ENCODE measurements around the gene IL32.

The IL32 gene

GRCh38 chr16:3063625-3064386 lies 1.6 kb upstream of the IL32 start:
- Histone ChIP-seq H3K9me3 (ENCODE audit: control insufficient read depth, insufficient read depth, low read depth, low read length) (no peaks in the 10 kb centered on the region), H3K27ac (ENCODE audit: extremely low read depth, low read depth, low read length) (no peak overlapping the region), H3K4me3 (ENCODE audit: low read depth, low read length) (no peak overlapping the region), H3K4me1 (ENCODE audit: control insufficient read depth, insufficient read depth, low read length) (peaks cover 3% of the 10 kb centered on the region; the same call in 1 of the 2 replicates), H3K36me3 (ENCODE audit: control insufficient read depth in 2 of 2, insufficient read depth in 1 of 2, low read length in 2 of 2) (no peaks in the 10 kb centered on the region)
- TF ChIP-seq ZNF335 (tag by site-specific recombination; conservative IDR thresholded peaks at IDR 0.05) (peak; percentile 39; the same call in 1 of the 2 replicates), GFI1B (tag by site-specific recombination; IDR thresholded peaks at IDR 0.05) (no peak)
- CTCF ChIA-PET: interaction anchor here (1.1 to 2.0 kb wide), 5 partner anchors 14 to 68 kb away, joined by 3 to 11 read pairs (median 7); no protein-coding TSS in a partner anchor
- POLR2A ChIA-PET: no interaction called here

GRCh38 chr16:3065742-3066439 lies 451 bp downstream of the IL32 start:
- Histone ChIP-seq H3K9me3 (ENCODE audit: control insufficient read depth, insufficient read depth, low read depth, low read length) (no peaks in the 10 kb centered on the region), H3K27ac (ENCODE audit: extremely low read depth, low read depth, low read length) (no peak overlapping the region), H3K4me1 (ENCODE audit: control insufficient read depth, insufficient read depth, low read length) (no peaks in the 10 kb centered on the region), H3K4me3 (ENCODE audit: low read depth, low read length) (no peak overlapping the region), H3K36me3 (ENCODE audit: control insufficient read depth in 2 of 2, insufficient read depth in 1 of 2, low read length in 2 of 2) (no peaks in the 10 kb centered on the region)
- ChIA-PET CTCF (interaction anchor here (0.6 to 1.5 kb wide), 3 partner anchors 9 to 106 kb away, joined by 3 read pairs; no protein-coding TSS in a partner anchor), POLR2A (interaction anchor here (0.6 kb wide), 2 partner anchors 10 to 70 kb away, joined by 3 to 6 read pairs; no protein-coding TSS in a partner anchor)
- TF ChIP-seq ZFP69B (tag by site-specific recombination; IDR thresholded peaks at IDR 0.05) (no peak), ZNF335 (tag by site-specific recombination; conservative IDR thresholded peaks at IDR 0.05) (peak; percentile 45; the same call in 1 of the 2 replicates), ZNF23 (tag by site-specific recombination; IDR thresholded peaks at IDR 0.05; ENCODE audit: borderline replicate concordance) (no peak), ZBTB8A (tag by site-specific recombination; IDR thresholded peaks at IDR 0.05) (peak; percentile 41; the same call in 1 of the 2 replicates)

GRCh38 chr16:3066440-3066748 lies 954 bp downstream of the IL32 start:
- Histone ChIP-seq H3K4me3 (ENCODE audit: low read depth, low read length) (no peak overlapping the region), H3K36me3 (ENCODE audit: control insufficient read depth in 2 of 2, insufficient read depth in 1 of 2, low read length in 2 of 2) (no peaks in the 10 kb centered on the region), H3K9me3 (ENCODE audit: control insufficient read depth, insufficient read depth, low read depth, low read length) (no peaks in the 10 kb centered on the region), H3K27ac (ENCODE audit: extremely low read depth, low read depth, low read length) (no peak overlapping the region), H3K4me1 (ENCODE audit: control insufficient read depth, insufficient read depth, low read length) (no peaks in the 10 kb centered on the region)
- ChIA-PET CTCF (interaction anchor here (0.6 to 1.5 kb wide), 3 partner anchors 9 to 63 kb away, joined by 3 read pairs; no protein-coding TSS in a partner anchor), POLR2A (no interaction called here)
- TF ChIP-seq KLF10 (tag by site-specific recombination; IDR thresholded peaks at IDR 0.05) (no peak), ZNF23 (tag by site-specific recombination; IDR thresholded peaks at IDR 0.05; ENCODE audit: borderline replicate concordance) (no peak), ZNF629 (tag by site-specific recombination; IDR thresholded peaks at IDR 0.05) (no peak), HOXD13 (CRISPR knock-in tag; IDR thresholded peaks at IDR 0.05; ENCODE audit: borderline replicate concordance) (no peak), ZNF580 (tag by site-specific recombination; IDR thresholded peaks at IDR 0.05) (no peak), WT1 (tag by site-specific recombination; IDR thresholded peaks at IDR 0.05) (no peak), CTCF (tag by site-specific recombination; IDR thresholded peaks at IDR 0.05) (no peak), ZBTB17 (tag by site-specific recombination; IDR thresholded peaks at IDR 0.05) (no peak), ZNF214 (tag by site-specific recombination; IDR thresholded peaks at IDR 0.05; ENCODE audit: borderline replicate concordance) (no peak), KLF1 (tag by site-specific recombination; IDR thresholded peaks at IDR 0.05) (no peak), ZNF175 (tag by site-specific recombination; IDR thresholded peaks at IDR 0.05) (no peak)
- TF ChIP-seq, protein P1, sequence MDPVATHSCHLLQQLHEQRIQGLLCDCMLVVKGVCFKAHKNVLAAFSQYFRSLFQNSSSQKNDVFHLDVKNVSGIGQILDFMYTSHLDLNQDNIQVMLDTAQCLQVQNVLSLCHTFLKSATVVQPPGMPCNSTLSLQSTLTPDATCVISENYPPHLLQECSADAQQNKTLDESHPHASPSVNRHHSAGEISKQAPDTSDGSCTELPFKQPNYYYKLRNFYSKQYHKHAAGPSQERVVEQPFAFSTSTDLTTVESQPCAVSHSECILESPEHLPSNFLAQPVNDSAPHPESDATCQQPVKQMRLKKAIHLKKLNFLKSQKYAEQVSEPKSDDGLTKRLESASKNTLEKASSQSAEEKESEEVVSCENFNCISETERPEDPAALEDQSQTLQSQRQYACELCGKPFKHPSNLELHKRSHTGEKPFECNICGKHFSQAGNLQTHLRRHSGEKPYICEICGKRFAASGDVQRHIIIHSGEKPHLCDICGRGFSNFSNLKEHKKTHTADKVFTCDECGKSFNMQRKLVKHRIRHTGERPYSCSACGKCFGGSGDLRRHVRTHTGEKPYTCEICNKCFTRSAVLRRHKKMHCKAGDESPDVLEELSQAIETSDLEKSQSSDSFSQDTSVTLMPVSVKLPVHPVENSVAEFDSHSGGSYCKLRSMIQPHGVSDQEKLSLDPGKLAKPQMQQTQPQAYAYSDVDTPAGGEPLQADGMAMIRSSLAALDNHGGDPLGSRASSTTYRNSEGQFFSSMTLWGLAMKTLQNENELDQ (tag by site-specific recombination; IDR thresholded peaks at IDR 0.05; ENCODE audit: low read depth): no peak

Data from HEK293 (cell line).